CD4-positive, alpha-beta T cell treated with Interleukin-2 at 100 ng/mL for 4 hours (primary cell): Measurements from ENCODE around the gene CILP2.

Source experiments
- DNase-seq: peaks from one replicate; pipeline ENCODE4 v3.0.0-alpha.2; 2020; ENCODE audit warnings: low spot score

Gene CILP2, protein sequence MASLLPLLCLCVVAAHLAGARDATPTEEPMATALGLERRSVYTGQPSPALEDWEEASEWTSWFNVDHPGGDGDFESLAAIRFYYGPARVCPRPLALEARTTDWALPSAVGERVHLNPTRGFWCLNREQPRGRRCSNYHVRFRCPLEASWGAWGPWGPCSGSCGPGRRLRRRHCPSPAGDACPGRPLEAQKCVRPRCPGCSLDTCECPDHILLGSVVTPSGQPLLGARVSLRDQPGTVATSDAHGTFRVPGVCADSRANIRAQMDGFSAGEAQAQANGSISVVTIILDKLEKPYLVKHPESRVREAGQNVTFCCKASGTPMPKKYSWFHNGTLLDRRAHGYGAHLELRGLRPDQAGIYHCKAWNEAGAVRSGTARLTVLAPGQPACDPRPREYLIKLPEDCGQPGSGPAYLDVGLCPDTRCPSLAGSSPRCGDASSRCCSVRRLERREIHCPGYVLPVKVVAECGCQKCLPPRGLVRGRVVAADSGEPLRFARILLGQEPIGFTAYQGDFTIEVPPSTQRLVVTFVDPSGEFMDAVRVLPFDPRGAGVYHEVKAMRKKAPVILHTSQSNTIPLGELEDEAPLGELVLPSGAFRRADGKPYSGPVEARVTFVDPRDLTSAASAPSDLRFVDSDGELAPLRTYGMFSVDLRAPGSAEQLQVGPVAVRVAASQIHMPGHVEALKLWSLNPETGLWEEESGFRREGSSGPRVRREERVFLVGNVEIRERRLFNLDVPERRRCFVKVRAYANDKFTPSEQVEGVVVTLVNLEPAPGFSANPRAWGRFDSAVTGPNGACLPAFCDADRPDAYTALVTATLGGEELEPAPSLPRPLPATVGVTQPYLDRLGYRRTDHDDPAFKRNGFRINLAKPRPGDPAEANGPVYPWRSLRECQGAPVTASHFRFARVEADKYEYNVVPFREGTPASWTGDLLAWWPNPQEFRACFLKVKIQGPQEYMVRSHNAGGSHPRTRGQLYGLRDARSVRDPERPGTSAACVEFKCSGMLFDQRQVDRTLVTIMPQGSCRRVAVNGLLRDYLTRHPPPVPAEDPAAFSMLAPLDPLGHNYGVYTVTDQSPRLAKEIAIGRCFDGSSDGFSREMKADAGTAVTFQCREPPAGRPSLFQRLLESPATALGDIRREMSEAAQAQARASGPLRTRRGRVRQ

DNA sequence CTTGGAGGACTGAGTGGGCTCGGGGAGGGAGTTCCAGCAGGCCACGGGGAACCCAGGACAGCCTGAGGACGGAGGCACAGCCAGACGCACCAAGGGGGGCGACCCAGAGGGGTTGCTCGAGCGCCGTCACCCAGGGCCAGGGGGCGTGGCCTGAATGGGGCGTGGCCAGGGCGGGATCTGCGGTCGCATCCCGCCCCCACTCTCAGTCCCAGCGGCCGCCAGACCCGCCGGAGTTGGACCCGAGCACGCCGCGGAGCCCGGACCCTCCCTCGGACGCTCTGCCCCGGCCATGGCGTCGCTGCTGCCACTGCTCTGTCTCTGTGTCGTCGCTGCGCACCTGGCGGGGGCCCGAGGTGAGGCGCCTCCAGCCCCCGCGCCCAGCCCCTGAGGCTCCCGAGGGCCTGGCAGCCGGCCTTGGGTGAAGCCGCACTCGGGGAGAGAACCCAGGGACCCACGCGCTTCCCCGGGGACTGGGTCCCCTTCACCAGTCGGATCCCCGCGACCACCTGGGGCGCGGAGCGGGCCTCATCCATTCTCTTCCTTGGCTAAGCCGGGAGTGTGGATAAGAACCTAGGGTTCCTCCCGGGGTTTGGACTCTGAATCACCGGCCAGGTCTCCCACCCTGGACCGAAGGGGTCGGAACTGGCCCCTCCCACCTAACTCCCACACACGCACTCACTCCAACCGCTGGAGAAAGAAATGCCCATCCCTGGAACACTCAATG lies at the start of gene CILP2:
Gene CILP2, plus strand, starts transcription at position 205 of the 724 bp plus-strand sequence. Its CDS starts 85 bp downstream, at position 290.
- DNase-seq: peak; percentile 22

DNA sequence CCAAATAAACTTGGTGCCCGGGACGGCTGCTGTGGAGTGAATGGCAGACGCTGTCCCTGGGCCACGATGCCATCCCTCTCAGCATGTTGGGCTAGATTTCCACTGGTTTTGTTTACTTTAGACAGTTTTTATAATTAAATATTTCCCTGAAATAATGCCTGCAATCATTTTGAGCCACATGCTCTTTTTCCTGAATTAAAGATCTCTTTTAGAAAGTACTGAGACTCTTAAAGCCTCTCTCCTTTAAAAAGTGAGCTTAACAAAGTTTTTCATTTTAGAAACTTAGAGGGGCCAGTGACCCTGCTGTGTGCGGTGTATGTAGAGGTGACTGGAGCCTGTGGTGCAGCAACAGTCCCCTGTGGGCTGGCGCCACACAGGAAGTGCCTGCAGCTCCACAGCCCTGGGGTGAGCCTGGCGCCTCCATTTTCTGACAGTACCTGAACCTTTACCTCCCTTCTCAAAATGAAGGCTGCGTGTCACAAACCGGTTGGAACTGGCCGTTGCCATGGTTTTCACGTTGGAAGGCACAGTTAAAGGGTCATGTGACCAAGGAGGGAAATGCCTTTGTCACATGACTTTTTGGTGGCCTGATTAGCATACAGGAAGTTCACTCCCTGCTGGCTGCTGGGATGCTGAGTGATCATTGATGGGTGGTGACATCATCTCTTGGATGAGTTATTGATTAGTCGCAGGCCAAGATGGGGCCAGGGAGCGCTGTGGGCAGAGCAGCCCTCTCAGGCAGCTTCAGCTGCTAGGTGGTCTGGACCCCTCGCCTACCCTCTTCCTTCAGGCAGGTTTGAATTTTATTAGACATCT lies 49.0 kb upstream of the CILP2 start:
- peak; percentile 96 for DNase-seq

DNA sequence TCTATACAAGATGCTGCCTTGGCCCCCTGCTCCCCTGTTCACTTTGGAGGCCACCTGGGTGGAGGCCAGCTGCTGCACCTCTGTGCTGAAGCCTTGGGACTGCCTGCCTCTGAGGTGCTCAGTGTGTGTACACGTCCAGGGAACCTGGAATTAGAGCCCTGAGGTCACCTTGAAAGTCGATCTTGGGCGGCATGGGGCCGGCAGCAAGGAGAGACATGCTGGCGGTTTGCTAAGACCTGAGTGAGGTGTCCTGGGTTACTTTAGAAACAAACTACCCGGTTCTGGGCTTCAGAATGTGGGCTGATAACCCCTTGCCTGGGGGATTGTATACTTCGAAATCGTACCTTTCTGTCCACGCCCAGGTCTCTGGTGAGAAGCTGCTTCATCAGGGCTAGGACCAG lies 48.3 kb upstream of the CILP2 start:
- no peak for DNase-seq

DNA sequence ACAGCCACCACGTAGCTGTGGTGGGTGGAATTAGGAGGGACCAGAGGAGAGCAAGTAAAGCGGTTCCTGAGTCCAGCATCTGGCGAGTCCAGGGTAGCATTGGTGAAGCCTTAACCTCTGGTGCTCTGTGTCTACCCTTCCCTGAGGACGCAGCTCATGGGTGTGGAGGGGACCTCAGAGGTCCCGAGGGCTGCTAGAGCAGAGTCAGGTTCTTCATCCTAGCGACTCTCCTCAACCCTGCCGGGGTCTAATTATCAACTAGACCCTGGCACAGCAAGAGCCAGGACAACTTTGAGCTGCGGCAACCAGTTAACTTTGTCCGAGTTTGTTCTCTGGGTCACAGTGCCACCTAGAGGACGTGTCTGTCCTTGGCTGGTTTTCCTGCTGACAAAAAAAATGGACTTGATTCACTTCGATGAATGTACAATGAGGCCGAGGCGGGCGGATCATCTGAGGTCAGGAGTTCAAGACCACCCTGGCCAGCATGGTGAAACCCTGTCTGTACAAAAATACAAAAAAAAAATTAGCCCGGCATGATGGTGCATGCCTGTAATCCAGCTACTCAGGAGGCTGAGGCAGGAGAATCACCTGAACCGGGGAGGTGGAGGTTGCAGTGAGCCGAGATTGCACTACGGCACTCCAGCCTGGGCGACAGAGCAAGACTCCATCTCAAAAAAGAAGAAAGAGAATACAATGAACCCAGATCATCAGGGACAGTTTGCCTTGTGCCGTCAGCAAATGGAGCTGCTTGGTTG lies 47.7 kb upstream of the CILP2 start:
- DNase-seq: peak; percentile 86

DNA sequence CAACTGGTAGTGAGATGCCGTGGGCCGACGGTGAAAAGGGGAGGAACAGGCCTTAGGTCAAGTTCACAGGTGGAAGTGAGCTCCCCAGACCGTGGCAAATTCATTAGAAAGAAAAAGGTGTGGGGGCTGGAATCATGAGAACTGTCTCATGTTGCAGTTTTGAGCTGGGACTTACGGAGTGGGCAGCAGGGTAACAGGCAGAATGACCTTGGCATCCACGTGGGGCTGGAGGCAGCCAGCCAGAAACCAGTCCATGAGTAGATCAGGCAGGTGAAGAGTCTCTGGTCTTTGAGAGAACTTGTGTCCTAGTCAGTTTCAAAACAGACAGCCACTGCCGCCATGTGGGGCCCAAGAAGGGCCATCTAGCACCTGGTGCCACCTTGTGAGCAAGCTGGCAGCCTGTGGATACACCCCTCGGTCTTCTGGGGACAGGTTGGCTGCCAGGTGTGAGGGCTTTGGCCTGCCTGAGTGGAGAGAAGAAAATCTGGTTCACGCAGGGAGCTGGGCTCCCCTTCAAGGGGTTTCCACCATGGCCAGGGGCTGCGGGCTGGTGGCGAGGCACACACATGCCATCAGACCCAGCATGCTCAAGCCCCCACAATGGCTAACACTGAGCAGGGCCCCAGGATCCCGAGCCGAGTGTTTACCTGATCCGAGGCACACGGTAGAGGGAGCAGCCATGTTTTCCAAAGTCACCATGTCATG lies 46.6 kb upstream of the CILP2 start:
- DNase-seq: no peak

DNA sequence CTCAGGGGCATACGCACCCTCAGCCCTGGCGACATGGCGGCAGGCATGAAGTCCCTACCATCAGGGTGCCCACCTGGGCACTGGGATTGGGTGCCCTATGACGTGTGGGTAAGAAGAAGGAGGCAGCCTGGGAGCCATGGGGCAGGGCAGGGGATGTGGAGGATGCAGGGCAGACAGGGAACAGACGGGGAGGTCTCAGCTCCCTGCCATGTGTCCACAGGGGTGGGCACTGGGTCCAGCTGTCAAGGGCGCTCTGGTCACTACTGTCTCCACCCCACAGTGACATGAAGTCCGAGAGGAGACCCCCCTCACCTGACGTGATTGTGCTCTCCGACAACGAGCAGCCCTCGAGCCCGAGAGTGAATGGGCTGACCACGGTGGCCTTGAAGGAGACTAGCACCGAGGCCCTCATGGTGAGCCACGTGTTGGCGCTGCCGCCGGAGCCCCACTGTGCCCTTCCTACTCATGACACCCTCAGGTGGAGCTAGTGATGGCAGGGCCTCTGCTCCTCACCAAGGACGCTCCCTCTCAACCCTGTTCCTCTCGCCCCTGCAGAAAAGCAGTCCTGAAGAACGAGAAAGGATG lies 45.9 kb upstream of the CILP2 start:
- DNase-seq: no peak

DNA sequence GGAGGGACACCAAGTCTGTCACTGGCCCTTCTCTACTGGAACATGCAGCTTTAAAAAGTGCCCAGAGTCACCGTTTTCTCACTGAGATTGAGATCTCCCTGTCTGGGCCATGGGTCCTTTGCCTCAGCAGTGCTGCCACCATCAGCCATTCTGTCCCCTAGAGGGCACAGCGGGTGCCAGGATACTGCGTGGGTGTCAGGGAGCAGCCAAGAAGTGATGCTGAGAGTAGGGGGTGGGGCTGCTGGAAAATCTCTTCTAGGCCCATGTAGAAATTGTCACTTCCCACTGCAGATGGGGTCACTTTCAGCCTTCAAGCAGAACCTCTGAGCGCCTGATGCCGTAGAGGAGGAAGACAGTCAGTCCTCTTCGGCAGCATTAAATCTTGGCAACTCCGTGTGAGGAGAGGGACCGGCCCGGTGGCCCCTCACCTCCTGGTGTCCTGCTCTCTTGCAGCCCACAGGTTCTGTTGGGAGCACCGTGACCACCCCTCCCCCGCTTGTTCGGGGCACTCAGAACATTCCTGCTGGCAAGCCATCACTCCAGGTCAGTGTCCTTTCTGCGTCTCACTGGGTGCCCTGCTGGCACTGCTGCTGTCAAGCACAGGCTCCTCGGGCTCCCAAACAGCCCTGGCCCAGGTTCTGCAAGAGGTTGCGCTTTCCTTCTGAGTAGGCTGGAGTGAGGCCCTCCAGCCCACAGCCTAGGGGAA lies 44.1 kb upstream of the CILP2 start:
- DNase-seq: no peak

DNA sequence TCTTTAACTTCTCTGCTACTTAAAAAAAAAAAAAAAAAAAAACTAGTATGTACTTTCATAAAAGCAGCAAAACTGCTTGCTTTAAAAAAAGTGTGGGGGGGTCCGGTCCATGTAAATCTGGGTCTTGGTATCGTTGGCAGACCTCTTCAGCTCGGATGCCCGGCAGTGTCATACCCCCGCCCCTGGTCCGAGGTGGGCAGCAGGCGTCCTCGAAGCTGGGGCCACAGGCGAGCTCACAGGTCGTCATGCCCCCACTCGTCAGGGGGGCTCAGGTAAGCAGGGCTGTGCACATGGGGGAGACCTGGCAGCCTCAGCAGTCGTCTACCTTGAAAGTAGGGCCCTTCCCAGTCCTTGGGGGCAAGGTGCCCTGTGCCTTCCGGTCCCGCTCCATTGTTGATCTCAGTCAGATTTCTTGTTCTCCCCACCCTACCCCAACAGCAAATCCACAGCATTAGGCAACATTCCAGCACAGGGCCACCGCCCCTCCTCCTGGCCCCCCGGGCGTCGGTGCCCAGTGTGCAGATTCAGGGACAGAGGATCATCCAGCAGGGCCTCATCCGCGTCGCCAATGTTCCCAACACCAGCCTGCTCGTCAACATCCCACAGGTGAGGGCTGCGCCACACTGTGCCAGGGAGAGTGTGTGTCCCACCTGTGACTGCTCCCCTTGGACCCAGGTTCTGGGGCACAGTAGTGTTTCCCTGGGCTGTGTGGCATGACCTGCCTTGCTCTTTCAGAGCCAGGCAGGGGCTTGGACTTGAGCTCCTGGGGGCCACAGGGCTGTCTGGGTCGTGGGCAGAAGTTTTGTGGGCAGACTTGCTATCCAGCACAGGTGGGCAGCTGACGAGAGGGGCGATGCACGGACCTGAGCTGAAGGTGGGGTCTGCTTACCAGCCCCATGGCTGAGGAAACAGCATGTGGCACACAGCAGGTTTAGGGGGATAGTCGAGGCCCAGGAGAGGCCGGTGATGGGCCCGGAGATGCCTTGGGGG lies 42.2 kb upstream of the CILP2 start:
- no peak for DNase-seq

DNA sequence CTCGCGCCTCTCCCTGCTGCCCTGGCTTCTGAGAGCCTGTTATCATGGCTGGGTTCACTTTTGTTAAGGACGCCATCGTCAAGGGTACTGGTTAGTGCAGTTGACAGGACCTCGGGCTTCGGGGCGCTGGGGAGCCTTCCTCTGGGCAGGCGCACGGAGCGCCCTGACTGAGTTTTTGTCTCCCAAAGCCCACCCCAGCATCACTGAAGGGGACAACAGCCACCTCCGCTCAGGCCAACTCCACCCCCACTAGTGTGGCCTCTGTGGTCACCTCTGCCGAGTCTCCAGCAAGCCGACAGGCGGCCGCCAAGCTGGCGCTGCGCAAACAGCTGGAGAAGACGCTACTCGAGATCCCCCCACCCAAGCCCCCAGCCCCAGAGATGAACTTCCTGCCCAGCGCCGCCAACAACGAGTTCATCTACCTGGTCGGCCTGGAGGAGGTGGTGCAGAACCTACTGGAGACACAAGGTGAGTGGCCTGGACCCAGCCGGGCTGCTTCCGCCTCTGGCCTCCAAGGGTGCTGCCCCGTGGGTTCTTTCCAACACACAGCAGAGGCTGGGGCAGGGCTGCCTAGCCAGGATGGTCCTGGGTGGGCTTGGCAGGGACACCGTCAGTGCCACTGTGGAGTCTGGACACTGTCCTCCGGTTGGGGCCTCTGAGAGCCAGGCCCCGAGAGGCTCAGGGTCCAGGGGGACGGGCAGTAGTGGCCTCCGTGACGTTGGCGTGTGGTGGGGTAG lies 39.6 kb upstream of the CILP2 start:
- DNase-seq: no peak

DNA sequence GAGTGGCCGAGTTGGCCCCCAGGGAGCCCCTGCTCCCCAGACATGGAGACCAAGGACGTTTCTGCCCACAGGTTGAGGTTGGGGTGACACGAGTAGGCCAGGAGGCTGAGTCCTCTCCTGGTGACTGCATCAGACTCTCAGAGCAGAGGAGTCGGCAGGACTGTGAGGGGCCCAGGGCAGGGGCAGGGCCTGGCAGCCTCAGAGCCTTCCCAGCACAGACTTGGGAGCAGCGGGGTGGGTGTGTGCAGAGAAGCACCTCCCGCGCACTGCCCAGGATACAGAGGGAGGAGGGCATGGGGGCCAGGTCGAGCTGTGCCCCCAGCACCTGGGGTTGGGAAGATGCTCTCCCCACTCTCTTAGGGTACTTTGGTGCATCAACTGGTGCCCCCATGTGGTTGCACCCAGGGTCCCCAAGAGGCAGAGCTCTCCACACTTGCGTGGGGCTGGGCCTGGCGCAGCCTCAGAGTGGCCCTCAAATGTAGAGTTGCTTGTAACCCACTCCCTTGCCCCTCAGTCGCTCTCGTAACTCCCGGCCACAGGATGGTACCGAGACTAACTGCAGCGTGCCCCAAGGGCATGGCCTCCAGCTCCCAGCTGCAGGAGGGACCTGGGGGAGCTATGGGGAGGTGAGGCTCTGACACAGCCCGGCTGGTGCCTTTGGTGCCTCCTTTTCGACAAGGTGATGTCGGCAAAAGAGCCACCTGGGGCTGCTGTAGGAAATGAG lies 38.6 kb upstream of the CILP2 start:
- DNase-seq: no peak

DNA sequence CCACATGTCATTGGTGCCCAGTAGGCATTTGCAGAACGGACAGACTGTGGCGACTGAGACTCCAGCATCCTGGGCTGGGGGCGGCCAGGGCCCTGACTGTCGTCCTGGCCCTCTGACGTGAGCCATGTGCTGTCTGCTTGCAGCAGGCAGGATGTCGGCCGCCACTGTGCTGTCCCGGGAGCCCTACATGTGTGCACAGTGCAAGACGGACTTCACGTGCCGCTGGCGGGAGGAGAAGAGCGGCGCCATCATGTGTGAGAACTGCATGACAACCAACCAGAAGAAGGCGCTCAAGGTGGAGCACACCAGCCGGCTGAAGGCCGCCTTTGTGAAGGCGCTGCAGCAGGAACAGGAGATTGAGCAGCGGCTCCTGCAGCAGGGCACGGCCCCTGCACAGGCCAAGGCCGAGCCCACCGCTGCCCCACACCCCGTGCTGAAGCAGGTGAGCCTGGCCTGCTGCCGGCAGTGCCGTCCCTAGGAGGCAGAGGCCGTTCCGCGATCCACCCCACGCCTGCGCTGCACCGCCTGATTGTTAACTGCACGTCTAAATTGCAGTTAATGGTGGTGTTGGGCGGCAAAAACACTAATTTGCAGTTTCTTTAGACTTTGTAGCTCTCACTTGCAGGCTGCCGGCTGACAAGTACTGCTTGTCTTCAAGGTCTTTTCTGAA lies 37.0 kb upstream of the CILP2 start:
- no peak for DNase-seq

DNA sequence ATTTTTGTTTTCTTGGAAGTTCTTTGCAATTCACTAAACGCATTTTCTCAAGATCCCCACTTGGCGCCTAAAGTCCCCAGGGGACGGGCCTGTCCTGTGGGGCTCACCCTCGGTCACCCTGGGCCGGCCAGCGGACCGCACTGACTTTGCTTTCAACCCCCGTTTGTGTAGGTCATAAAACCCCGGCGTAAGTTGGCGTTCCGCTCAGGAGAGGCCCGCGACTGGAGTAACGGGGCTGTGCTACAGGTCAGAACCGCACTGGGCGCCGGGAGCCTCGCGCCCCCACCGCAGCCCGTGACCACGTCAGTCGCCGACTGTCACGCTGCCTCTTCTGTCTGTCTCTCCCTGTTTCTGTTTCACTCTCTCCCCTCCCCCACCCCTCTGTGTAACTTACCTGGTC lies 36.3 kb upstream of the CILP2 start:
- no peak for DNase-seq

DNA sequence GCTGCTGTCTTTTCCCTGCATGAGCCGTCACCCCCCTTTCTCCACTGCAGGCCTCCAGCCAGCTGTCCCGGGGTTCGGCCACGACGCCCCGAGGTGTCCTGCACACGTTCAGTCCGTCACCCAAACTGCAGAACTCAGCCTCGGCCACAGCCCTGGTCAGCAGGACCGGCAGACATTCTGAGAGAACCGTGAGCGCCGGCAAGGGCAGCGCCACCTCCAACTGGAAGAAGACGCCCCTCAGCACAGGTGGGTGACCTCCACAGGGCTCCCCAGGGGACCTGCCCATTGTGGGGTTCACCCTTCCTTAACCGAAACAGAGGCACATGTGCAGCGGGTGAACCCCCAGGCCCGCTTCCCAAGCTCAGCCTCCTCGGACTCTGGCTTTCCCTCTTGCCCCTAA lies 35.8 kb upstream of the CILP2 start:
- DNase-seq: no peak

DNA sequence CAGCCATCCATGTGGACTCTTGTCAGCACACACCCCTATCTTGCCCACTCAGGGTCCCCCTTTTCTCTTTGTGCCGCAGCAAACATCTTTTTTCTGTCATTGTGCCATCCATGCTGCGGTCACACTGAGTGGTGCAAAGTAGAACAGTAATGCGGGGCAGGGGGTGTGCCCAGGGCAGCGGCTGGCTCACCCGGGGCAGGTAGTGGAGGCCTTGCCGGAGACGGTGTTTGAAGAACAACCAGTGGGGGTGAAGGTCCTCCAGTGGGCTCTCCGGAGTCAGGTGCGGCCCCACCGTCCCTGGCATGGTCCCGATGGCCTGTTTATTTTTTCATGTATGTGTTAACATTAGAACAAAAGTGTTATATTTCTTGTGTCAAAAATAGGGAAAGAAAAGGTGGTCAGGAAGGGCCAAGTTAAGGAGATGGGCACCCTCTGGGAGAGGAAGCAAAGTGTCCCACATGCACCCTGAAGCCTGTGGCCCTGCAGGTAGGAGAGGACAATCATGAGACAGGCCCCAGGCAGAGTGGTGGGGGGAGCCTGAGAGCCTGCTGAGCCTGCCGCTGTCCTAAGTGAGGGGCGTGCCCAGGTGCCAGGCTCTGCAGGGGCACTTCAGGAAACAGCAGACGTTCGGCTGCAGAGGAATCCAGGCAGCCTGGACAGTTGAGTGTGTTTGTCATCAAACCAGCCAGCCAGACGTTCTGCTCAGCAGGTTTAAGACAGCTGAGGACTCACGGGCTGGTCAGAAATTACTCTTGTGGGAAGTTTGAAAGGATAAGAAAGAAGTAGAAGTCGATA lies 35.1 kb upstream of the CILP2 start:
- DNase-seq: no peak
